MM.1S (cell line): ENCODE results near the gene ARL13A.

Source experiments
- EZH2phosphoT487 ChIP-seq: fragments of 300-600 bp; sonication (generic); IDR thresholded peaks from 2 replicates; pipeline ENCODE4 v1.6.1; 2018; ENCODE audit warnings: antibody characterized with exemption, low read length
- TF ChIP-seq, protein P1 (sequence below): fragments of 300-600 bp; sonication (generic); IDR thresholded peaks from 2 replicates; pipeline ENCODE4 v1.5.1; 2016; ENCODE audit warnings: antibody characterized with exemption, low read length, mixed read lengths

DNA sequence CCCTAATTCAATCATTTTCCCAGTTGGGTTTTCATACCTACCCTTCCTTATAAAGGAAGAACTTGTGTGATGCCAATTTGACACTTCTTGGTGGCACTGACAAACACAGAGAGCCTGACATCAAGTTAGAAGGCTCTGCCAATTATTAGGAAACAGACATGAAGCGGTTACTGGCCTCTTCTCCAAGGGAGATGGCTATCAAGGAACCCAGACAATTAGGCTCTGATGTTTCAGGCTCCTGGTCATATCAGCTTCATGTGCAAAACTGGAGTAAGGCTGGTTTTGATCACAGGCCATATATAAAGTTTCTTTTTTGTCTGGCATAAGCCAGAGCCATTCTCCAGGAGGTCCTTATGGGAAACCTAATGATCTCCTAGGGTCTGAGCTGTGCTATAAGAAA lies 428 bp downstream of the ARL13A start:
- TF ChIP-seq, protein P1, sequence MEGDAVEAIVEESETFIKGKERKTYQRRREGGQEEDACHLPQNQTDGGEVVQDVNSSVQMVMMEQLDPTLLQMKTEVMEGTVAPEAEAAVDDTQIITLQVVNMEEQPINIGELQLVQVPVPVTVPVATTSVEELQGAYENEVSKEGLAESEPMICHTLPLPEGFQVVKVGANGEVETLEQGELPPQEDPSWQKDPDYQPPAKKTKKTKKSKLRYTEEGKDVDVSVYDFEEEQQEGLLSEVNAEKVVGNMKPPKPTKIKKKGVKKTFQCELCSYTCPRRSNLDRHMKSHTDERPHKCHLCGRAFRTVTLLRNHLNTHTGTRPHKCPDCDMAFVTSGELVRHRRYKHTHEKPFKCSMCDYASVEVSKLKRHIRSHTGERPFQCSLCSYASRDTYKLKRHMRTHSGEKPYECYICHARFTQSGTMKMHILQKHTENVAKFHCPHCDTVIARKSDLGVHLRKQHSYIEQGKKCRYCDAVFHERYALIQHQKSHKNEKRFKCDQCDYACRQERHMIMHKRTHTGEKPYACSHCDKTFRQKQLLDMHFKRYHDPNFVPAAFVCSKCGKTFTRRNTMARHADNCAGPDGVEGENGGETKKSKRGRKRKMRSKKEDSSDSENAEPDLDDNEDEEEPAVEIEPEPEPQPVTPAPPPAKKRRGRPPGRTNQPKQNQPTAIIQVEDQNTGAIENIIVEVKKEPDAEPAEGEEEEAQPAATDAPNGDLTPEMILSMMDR, result no peak
- TF ChIP-seq EZH2phosphoT487, result no peak
